DMS 273 (cell line): ENCODE data around the gene ZNF865.
A peak's percentile ranks its signal among the peaks of the same experiment; 100 is the strongest.
"Not testable (repeated sequence)": the region's sequence is repeated elsewhere in the genome, so short reads cannot be mapped to it uniquely, and the experiment has no call there.

Experiments used
- DNase-seq: peaks from one replicate; lab custom pipeline; 2025; ENCODE audit not compliant: unreplicated experiment; lab: John Stamatoyannopoulos, UW

Gene ZNF865

DNA sequence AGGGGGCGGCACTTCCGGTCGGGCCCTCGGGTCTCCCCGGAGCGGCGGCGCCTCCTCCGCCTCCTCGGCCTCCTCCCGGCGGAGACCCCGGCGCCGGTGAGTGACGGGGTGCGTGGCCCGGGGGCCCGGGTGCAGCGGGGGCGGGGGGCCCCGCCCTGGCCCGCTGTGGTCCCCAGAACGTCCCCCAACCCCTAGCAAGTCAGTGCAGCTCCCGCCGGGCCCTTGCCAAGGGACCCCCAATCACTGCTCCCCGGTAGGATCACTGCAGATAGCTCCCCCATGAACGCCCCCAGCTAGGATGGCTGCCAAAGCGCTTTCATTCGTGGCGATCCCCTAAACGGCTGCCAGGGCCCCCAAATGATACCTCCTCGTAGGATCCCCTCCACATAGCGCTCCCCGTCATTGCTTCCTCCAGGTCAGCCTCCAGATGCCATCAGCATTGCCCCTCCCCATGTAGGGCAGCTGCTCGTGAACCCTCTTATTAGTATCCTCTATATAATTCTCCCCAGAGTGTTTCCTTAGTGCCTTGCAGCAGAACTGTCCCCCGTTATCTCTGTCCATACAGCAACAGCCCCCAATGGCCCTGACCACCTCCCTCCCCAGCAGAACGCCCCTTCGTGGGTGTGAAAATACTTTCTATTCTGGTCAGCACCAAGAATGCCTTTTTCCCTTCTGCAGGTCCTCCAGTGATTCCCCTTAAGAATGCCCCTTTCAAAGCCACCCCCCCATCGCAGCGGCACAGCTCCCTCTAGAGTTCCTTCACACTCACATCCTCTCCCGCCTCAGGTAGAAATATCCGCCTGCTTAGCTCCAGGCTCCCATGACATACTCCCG lies at the start of gene ZNF865:
ZNF865 (plus strand) TSS at position 11 of the 834 bp plus-strand sequence. CDS start 7,972 bp downstream, outside the sequence.
- peak; percentile 89 for DNase-seq

DNA sequence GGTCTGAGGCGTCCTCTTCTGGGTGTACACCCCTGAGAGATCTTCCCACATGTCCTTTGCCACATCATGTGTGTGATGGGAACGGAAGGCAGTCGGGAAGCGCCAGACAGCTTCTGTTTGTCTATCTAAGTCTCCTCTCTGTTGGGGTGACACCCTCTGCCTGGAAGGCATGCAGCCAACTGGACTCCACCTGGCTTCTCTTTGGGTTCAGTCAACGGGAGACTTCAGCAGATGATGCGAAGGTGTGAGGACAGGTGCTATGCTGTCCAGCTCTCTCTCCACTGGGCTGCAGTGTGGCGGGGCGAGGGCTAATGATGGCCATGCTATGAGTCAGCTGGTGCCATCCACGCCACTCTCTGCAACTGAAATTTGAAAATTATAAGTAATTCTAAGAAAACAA lies 45.8 kb upstream of the ZNF865 start:
- no peak for DNase-seq

DNA sequence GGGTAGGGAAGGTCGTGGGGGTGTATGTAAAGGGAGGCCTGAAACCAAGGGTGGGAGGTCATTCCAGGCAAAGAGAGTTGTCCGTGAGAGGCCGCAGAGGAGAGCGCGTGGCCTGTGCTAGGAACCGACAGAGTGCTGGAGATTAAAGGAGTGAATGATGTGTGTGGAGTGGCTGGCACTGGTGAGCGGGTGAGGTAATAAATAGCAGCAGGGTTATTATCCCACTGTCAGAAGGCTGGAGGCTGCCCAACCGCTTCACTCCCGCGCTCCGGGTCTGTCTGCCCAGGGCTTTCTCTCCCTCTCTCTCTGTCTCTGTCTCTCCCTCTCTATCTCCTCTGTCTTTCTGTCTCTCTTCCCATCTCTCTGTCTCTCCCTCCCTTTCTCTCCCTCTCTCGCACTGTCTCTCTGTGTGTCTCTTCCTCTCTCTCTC lies 42.2 kb upstream of the ZNF865 start:
- peak; percentile 77 for DNase-seq

DNA sequence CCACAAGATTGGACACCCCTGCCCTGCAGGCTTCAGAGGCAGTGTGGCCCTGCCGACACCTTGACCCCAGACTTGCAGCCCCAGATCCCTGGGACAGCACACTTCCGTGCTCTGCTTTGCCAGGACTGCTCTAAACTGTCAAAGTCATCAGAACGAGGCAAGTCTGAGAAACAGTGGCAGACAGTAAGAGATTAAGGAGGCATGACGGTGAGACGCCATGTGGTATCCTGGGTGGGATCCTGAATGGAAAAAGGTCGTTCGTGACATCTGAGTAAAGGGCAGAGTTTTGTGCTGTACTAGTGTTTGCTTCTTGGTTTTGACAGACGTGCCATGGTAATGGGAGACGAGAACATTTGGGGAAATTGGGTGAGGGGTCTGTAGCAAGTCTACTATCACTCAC lies 38.6 kb upstream of the ZNF865 start:
- DNase-seq: no peak

DNA sequence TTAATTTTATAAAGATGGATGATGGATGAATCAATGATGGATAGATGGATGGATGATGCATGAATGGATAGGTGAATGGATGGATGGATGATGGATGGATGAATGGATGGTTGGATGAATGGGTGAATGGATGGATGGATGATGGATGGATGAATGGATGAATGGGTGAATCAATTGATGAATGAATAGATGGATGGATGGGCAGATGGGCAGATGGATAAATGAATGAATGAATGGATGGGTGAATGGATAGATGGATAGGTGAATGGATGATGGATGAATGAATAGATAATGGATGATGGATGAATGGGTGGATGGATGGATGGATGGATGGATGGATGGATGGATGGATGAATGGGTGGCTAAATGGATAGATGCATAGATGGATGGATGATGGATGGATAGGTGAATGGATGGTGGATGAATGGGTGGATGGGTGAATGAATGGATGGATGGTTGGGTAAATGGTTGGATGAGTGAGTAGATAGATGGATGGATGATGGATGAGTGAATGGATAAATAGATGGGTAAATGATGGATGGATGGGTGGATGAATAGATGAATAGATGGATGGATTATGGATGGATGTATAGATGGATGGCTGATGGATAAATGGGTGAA lies 37.6 kb upstream of the ZNF865 start:
- DNase-seq: no peak

DNA sequence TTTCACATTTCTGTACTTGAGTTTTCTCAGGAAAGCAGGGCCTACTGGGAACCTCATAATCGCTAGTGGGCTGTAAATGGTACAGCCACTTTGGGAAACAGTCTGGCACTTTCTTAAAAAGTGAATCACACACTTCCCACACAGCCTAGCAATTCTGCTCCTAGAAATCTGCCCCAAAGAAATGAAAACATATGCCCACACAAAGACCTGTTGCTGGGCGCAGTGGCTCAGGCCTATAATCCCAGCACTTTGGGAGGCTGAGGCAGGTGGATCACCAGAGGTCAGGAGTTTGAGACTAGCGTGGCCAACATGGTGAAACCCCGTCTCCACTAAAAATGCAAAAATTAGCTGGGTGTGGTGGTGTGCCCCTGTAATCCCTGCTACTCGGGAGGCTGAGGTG lies 36.0 kb upstream of the ZNF865 start:
- not testable (repeated sequence) for DNase-seq

DNA sequence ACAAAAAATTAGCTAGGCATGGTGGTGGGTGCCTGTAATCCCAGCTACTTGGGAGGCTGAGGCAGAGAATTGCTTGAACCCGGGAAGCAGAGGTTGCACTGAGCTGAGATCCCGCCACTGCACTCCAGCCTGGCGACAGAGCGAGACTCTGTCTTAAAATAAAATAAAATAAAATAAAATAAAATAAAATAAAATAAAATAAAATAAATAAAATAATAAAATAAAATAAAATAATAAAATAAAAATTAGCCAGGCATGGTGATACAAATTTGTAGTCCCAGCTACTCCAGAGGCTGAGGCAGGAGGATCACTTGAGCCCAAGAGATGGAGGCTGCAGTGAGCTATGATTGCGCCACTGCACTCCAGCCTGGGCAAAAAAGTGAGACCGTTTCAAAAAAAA lies 31.5 kb upstream of the ZNF865 start:
- DNase-seq: not testable (repeated sequence)

DNA sequence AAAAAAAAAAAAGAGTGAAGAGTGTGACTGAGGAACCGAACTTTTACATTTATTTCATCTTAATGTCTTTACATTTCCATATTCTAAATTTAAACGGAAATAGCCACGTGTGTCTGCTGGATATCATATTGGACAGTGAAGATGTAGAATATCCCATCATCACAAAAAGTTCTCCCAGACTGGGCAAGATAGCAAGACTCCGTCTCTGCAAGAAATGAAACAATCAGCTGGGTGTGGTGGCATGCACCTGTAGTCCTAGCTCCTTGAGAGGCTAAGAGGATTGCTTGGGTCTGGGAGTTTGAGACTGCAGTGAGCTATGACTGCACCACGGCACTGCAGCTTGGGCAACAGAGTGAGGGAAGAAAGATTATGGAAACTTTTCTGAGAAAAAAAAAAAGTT lies 28.7 kb upstream of the ZNF865 start:
- DNase-seq: no peak

DNA sequence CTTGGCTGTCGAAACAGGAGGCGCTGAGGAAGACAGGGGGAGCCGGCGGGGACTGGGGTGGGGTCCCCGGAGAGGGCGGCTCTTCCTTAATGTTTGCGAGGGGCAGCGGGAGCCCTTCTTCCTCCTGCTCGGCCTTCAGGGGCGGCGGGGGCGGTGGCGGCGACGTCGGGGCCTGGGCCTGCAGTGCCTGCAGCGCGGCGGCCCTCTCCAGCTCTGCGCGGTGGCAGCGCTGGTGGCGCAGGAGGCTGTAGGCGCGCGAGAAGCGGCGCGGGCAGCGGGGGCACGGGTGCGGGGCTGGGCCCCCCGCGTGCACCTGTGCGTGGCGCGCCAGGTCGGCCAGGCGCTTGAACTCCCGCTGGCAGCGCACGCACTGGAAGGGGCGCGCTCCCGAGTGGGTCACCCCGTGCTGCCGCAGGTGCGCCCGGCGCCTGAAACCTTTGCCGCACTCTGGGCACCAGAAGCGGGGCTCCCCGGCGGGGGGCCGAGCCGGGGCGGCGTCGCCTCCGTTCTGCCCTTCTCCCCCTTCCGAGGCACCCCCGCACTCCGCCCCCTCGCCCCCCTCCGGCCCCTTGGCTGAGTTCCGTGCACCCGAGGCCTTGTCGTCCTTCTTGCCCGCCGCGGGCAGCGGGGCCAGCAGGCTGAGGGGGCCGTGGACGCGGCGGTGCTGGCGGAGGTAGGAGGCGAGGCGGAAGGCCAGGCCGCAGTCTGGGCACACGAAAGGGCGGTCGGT lies 27.3 kb upstream of the ZNF865 start:
- DNase-seq: no peak

DNA sequence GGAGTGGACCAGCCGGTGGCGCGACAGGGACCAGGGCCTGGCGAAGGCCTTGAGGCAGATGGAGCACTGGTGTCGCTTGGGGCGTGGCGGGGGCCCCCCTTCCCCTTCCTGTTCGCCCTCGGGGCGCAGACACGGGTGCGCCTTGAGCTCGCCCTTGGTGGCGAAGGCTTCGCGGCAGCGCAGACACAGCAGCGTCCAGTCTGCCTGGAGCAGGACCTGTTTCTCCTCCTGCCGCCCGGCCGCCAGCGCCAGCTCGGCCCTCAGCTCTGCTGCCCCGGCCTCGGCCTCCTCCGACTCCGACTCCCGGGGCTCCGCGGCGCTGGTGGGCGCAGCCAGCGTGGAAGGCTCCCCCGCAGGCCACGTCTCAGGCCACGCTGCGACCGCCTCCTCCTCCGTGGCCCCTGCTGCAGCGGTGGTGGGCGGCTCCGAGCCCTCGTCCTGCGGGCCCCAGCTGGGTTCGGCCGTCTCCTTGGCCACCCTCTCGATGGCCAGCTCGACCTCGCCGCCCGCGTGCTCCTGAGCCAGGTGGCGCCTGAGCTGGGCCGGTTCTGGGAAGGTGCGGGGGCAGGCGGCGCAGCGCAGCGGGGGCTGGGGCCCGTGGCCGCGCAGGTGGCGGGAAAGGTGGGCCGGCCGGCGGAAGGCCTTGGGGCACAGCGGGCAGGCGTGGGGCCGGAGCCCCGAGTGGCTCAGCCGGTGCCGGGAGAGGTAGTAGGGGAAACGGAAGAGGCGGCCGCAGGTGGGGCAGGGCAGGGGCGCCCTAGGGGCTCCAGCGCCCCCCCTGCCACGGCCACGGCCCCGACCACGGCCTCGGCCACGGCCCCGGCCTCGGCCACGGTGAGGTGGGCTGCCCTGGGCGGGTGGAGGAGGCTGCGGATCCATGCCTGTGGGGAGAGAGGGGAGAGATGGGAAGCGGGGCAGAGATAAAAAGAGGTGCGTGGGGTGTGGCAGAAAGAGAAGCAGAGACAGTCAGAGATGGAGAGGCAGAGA lies 26.4 kb upstream of the ZNF865 start:
- DNase-seq: no peak

DNA sequence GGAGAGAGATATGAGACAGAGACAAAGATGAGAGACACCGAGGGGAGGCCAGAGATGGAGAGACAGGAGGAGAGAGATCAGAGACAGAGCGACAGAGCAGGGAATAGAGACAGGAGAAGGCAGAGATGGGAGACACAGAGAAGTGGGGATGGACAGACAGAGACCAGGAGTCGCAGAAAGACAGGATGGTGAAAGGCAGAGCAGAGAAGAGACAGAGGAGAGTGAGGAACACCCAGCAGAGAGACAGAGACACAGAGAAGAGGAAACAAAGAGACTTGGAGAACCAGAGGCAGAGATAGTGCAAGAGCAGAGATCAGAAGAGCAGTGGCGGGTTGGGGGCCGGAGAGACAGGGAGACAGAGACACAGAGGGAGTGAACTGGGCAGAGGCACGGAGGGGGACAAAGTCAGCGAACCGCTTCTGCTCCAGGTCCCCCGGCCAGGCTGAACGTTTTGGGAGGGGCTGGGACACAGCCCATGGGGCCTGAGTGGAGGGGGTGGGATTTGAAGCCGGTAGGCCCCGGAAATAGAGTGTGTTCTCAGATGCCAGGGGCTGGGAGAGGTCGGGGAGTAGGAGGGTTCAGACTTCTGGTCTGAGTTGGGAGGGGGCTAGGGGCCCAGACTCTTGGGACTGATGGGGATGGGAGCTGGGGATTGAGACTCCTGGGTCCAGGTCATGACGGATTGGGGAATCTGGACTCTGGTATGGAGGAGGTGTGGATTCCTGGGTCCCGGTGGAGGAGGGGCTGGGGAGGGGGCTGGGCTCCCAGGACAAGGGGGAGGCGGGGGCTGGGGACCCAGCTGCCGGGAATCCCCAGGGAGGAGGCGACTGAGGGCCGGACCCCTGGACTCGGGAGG lies 25.5 kb upstream of the ZNF865 start:
- peak; percentile 62 for DNase-seq

DNA sequence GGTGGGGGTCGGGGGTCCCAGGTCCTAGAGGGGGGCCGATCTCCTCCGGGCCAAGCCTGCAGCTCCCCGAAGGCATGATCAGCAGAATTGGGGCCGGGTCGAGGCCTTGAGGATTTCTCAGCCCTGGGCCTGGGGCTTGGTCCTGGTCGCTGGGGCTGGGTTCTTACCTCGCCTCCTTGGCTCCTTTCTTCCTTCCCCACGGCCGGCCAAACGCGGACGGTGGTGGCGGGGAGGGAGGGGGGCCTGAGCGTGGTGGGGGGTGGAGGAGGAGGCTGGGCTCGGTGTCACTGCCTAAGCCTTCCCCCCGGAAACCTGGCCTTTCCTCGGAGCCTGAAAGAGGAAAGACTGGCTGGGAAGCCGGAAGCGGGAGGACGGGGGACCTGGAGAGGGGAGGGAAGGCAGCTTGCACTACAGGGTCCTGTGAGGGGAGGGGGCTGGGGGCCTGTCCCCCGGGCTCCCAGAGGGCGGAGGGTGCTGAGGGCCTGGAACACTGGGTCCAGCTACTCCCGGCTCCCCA lies 24.8 kb upstream of the ZNF865 start, which contains the start of gene ZNF579:
ZNF579 (minus strand) TSS at position 221 of the 517 bp plus-strand sequence. CDS start 1,209 bp downstream, outside the sequence.
- DNase-seq: peak; percentile 96

DNA sequence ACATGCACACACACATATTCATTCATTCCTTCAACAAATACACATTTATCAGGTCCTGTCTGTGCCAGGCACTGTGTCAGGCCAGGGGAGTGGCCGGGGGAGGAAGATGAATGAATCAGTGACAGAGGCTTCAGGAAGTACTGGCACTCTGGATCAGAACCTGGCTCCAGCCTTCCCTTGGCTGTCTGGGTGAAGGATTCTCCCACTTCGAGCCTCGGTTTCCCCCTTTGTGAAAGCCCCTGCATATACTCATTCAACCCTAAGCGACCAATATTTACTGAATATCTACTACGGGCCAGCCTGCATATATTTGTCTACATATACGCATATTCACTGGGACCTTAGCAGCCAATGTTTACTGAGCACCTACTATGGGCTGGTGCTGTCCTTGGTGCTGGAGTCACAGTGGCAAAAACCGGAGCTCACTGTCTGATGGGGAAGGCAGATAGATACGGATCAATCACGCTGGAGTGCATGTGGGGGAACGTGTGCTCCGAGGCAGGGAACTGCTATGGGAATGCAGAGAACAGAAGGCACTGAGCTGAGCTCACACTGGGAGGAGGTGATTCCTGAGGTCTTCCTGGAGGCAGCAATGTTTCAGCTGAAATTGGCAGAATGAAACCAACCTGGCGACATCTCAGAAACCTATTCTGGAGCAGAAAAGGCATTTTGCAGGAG lies 24.2 kb upstream of the ZNF865 start:
- peak; percentile 32 for DNase-seq

DNA sequence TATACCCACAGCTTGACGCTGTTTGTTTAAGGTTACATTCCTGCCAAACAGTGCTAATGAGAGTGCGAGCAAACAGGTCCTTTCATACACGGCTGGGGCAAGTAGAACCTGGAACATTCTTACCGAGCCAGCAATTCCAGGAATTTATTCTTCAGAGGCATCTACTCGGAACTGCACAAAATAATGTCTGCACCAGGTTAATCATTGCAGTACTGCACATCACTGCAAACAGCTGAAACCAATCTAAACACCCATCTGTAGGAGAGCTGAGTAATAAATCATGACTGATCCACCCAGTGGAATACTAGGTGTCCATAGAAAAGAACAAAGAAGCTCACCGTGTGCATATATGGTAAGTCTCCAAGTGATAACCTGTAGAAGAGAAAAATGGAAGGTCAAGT lies 23.6 kb upstream of the ZNF865 start:
- DNase-seq: no peak

DNA sequence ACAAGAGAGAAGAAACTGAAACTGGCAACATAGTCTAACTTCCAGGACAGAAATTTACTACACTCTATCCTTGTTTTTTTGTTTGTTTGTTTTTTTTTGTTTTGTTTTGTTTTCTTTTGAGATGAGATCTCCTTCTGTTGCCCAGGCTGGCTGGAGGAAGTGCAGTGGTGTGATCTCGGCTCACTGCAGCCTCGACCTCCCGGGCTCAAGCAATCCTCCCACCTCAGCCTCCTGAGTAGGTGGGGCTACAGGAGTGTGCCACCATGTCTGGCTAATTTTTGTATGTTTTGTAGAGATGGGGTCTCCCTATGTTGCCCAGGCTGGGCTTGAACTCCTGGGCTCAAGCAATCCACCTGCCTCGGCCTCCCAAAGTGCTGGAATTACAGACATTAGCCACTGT lies 23.2 kb upstream of the ZNF865 start:
- not testable (repeated sequence) for DNase-seq

DNA sequence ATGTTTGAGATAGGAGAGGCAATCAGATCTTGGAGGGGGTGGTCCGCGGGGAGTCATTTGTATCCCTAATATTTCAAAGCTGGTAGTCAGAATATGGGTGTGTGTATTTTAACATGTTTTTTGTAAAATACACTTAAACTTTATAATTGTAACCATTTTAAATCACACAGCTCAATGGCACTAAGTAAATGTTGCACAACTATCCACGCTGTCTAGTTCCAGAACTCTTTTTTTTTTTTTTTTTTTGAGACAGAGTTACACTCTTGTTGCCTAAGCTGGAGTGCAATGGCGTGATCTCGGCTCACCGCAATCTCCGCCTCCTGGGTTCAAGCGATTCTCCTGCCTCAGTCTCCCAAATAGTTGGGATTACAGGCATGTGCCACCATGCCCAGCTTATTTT lies 21.6 kb upstream of the ZNF865 start:
- DNase-seq: not testable (repeated sequence)

DNA sequence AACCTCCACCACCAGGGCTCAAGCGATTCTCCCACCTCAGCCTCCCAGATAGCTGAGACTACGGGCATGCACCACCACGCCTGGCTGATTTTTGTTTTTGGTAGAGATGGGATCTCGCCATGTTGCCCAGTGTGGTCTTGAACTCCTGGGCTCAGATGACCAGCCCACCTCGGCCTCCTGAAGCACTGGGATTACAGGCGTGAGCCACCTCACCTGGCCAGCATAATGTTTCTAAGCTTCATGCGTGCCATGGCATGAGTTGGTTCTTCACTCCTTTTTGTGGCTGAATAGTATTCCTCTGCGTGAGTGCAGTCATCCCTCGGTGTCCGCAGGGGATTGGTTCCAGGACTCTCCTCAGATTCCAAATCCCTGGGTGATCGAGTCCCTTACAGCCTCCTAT lies 20.6 kb upstream of the ZNF865 start:
- DNase-seq: no peak

DNA sequence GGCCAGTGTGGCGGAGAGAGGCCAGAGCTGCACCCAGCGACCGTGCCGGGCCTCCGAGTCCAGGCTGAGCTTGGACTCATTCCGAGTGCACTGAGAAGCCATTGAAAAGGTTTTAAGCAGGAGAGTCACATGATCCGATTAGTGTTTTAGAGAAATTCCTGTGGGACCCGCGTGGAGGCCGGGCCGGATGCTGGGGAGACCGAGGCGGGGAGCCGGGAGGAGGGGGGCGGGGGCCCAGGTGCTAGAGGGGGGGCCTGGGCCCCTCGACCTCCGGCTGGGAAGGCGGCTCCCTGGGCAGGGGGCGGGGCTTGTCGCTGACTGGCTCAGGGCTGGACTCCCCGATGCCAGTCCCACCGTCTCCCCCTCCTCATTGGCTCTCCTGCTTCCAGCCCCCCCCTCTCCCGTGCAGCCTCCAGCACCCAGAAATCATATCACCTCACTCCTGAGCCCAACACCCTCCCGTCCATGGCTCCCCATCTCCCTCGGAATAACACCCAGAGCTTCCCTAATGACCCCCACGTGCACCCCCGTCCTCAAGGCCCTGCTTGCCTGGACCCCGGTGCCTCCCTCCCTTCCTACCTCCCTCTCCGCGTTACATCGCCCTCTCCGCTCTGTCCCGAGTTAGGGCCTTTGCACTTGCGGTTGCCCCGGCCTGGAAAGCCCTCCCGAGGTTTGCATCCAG lies 19.6 kb upstream of the ZNF865 start:
- DNase-seq: peak; percentile 85
